OCI-LY1 (cell line): Measurements from ENCODE around the gene GOLPH3L.

Source experiments
- H2AFZ ChIP-seq: fragments of 200-600 bp; sonication (generic), shearing (Covaris generic); 2 replicates; pipeline ENCODE4 v1.6.0; 2014; ENCODE audit warnings: antibody characterized with exemption, mild to moderate bottlenecking, low read length
- H3F3A ChIP-seq: fragments of 200-600 bp; sonication (generic), shearing (Covaris generic); 2 replicates; pipeline ENCODE4 v1.6.0; 2014; ENCODE audit warnings: mild to moderate bottlenecking, antibody characterized with exemption, low read length, moderate library complexity; ENCODE audit not compliant: insufficient read depth
- H3K27ac ChIP-seq: fragments of 200-600 bp; sonication (generic); 2 replicates; pipeline ENCODE4 v1.5.1; 2014; ENCODE audit warnings: low read length, mixed run types, mild to moderate bottlenecking, low read depth; ENCODE audit not compliant: poor library complexity, severe bottlenecking
- H3K27me3 ChIP-seq: fragments of 200-600 bp; sonication (generic); 2 replicates; pipeline ENCODE4 v1.6.0; 2014; ENCODE audit warnings: antibody characterized with exemption, mild to moderate bottlenecking, low read length, moderate library complexity; ENCODE audit not compliant: insufficient read depth
- H3K36me3 ChIP-seq: fragments of 200-600 bp; sonication (generic); 2 replicates; pipeline ENCODE4 v1.6.1; 2014; ENCODE audit warnings: mild to moderate bottlenecking, antibody characterized with exemption, low read length, moderate library complexity, mixed read lengths; ENCODE audit not compliant: insufficient read depth
- H3K4me1 ChIP-seq: fragments of 200-600 bp; sonication (generic); 2 replicates; pipeline ENCODE4 v1.5.1; 2014; ENCODE audit warnings: mild to moderate bottlenecking, low read length, moderate library complexity; ENCODE audit not compliant: insufficient read depth, severe bottlenecking
- H3K4me2 ChIP-seq: fragments of 200-600 bp; sonication (generic), shearing (Covaris generic); 2 replicates; pipeline ENCODE4 v1.6.1; 2014; ENCODE audit warnings: low read length
- H3K4me3 ChIP-seq: fragments of 200-600 bp; sonication (generic); 2 replicates; pipeline ENCODE4 v1.5.1; 2014; ENCODE audit warnings: low read length, low read depth, mild to moderate bottlenecking, mixed read lengths; ENCODE audit not compliant: poor library complexity, severe bottlenecking
- H3K79me2 ChIP-seq: fragments of 200-600 bp; shearing (Covaris generic); 2 replicates; pipeline ENCODE4 v1.6.1; 2016; ENCODE audit warnings: mixed run types, low read length, mixed read lengths; ENCODE audit not compliant: insufficient read depth
- H3K9ac ChIP-seq: fragments of 200-600 bp; sonication (generic), shearing (Covaris generic); 2 replicates; pipeline ENCODE4 v1.6.1; 2014; ENCODE audit warnings: mild to moderate bottlenecking, low read length, mixed read lengths
- H3K9me2 ChIP-seq: fragments of 200-600 bp; sonication (generic), shearing (Covaris generic); 2 replicates; pipeline ENCODE4 v1.6.1; 2014; ENCODE audit warnings: low read depth, mild to moderate bottlenecking, low read length, mixed read lengths
- H3K9me3 ChIP-seq: fragments of 200-600 bp; shearing (Covaris generic); 2 replicates; pipeline ENCODE4 v1.6.1; 2014; ENCODE audit warnings: low read length, mixed read lengths
- H4K20me1 ChIP-seq: fragments of 200-600 bp; sonication (generic), shearing (Covaris generic); 2 replicates; pipeline ENCODE4 v1.6.0; 2016; ENCODE audit warnings: mild to moderate bottlenecking, low read length; ENCODE audit not compliant: insufficient read depth
- CTCF ChIP-seq: fragments of 200-600 bp; sonication (generic), shearing (Covaris generic); IDR thresholded peaks from 2 replicates; pipeline ENCODE4 v1.5.1; 2017; ENCODE audit warnings: mild to moderate bottlenecking, antibody characterized with exemption, low read length, moderate library complexity, mixed read lengths
- EZH2 ChIP-seq: fragments of 200-600 bp; sonication (generic), shearing (Covaris generic); IDR thresholded peaks from 2 replicates; pipeline ENCODE4 v1.8.0; 2017; ENCODE audit warnings: borderline replicate concordance, mixed run types, mild to moderate bottlenecking, antibody characterized with exemption, low read length, moderate library complexity, mixed read lengths

Gene GOLPH3L

DNA sequence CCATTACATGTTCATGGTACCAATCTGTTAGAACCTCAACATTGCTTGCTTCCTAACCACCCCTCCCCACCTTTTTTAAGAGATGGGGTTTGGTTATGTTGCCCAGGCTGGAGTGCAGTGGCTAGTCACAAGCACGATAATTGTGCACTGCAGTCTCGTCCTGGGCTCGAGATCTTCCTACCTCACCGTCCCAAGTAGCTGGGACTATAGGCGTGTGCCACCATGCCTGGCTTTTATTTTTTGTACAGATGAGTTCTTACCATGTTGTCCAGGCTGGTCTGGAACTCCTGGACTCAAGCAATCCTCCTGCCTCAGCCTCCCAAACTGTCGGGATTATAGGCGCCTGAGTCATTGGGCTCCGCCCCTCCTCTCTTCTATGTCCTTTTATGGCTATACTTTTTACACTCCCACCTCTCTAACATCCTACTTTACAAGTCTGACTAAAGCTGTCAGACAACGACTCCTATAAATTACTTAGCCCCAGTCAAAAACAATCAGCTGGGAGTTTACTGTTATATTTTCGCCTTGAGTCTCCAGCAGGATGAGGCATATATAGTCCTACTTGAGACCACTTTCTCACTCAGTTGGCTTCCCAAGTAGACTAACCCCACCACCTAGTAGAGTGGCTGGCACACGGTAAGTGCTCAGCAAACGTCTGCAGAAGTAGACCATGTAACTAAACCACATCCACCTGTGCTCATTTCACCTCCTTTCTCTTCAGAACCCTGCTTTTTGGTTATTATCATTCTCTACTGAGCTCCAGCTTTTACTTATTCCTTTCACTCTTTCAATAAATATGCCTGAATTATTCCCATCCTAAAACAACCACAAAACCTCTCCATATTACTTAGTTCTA, 81.4 kb downstream of the GOLPH3L start:
- Histone ChIP-seq H3K9me2 (no peaks in the 10 kb centered on the region), H2AFZ (no peak overlapping the region), H3K27me3 (no peaks in the 10 kb centered on the region), H3K9me3 (no peaks in the 10 kb centered on the region), H3K36me3 (peaks cover 54% of the 10 kb centered on the region), H3K4me1 (peaks cover 37% of the 10 kb centered on the region), H3K27ac (peak overlapping the region; percentile 12), H3K9ac (no peak overlapping the region), H3K79me2 (no peaks in the 10 kb centered on the region), H3F3A (no peaks in the 10 kb centered on the region), H3K4me2 (no peak overlapping the region), H3K4me3 (no peak overlapping the region), H4K20me1 (no peaks in the 10 kb centered on the region)
- TF ChIP-seq EZH2 (no peak), CTCF (no peak)

GRCh38 chr1:150613061-150613920, 83.7 kb downstream of the GOLPH3L start:
- Histone ChIP-seq H3K4me3 (no peak overlapping the region), H3F3A (no peaks in the 10 kb centered on the region)

GRCh38 chr1:150612014-150612345, 85.0 kb downstream of the GOLPH3L start:
- Histone ChIP-seq H3K9ac (peak overlapping the region; percentile 3; the same call in 1 of the 2 replicates), H3K4me1 (peaks cover 39% of the 10 kb centered on the region), H3K4me3 (no peak overlapping the region), H3K27me3 (no peaks in the 10 kb centered on the region), H3K27ac (peak overlapping the region; percentile 85), H3F3A (no peaks in the 10 kb centered on the region), H4K20me1 (no peaks in the 10 kb centered on the region), H3K79me2 (no peaks in the 10 kb centered on the region), H3K36me3 (peaks cover 20% of the 10 kb centered on the region), H3K9me3 (no peaks in the 10 kb centered on the region), H2AFZ (no peak overlapping the region), H3K4me2 (peak overlapping the region; percentile 15; the same call in 1 of the 2 replicates), H3K9me2 (no peaks in the 10 kb centered on the region)
- TF ChIP-seq CTCF (no peak), EZH2 (no peak)

More at GRCh38 chr1:150613061-150613920, 83.7 kb downstream of the GOLPH3L start:
- Histone ChIP-seq H3K9me2 (no peaks in the 10 kb centered on the region), H3K4me2 (peak overlapping the region; percentile 8; the same call in 1 of the 2 replicates), H3K79me2 (no peaks in the 10 kb centered on the region), H3K27me3 (no peaks in the 10 kb centered on the region), H3K9me3 (no peaks in the 10 kb centered on the region), H2AFZ (no peak overlapping the region), H3K36me3 (peaks cover 31% of the 10 kb centered on the region), H3K4me1 (peaks cover 39% of the 10 kb centered on the region), H3K27ac (peak overlapping the region; percentile 85), H3K9ac (peak overlapping the region; percentile 14; the same call in 1 of the 2 replicates), H4K20me1 (no peaks in the 10 kb centered on the region)
- TF ChIP-seq CTCF, result no peak
- no peak for TF ChIP-seq EZH2
